ENCODE measurements around the gene CLCN1. TPM values are rescaled to one million over a fixed set of nuclear protein-coding genes. Genes with fewer than 3 reads are reported as not detected.

CLCN1 gene
- total RNA-seq, 1 donor from 2014 or later = 0.68 TPM

- ATAC-seq = no peak
Observed at GRCh38 chr7:143368387-143368786, 52.5 kb downstream of the CLCN1 start.

DNA sequence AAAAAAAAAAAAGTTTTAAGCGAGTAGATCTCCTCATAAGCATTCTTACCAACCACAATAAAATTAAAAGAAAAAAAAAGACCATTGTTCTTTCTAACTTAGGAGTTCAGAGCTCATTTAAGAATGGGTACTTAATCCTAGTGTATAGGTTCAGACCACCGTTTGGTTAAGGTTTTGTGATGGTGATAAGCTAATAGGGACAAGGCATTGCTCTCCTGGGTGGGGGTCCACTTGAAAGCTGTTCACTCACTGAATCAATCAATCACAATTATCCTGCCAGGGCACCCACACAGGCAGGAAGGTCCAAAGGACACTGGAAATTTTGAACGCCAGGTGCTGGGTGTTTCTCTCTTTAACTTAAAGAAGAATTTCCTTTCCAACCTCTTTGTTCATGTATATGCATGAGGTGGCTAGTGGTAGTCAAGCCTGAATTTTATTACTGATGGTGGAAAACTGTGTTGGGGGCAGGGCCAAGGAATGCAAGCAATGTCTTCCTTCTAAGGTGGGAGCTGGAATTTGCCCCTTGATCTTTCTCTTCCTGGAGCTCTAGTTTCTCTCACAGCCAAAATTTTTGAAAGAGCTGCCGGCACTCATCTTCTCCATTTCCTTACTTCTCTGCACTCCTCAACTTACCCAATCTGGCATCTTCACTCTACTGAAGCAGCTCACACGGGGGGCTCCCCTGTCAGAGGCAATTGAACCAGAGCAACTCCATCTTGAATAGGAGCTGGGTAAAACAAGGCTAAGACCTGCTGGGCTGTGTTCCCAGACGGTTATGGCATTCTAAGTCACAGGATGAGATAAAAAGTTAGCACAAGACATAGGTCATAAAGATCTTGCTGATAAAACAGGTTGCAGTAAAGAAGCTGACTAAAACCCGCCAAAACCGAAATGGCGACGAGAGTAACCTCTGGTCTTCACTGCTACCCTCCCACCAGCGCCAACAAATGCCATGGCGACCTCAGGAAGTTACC, 54.1 kb downstream of the CLCN1 start:
- ATAC-seq = no peak

- peak; percentile 90 for ATAC-seq
Observed at GRCh38 chr7:143372070-143372469, 56.2 kb downstream of the CLCN1 start.

DNA sequence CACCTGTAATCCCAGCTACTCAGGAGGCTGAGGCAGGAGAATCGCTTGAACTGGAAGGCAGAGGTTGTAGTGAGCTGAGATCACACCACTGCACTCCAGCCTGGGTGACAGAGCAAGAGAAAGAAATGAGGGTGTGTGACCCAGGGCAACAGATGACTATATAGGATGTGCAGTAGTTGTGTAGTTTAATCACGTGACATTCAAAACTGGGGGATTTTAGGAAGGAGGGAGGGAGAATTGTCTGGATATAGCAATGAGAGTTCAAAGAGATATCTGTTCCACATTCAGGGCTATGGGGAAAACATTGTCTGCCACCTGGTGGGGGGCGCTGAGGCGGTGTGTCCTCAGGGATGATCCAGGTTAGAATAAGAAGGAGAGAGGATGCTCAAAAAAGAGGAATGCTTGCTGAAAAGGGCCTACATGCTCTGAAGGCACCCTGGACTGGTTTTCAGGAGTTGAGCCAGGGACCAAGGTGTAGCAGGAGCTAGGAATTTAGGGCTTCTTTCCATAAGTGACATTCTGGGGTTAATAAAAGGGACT, 57.4 kb downstream of the CLCN1 start:
- ATAC-seq = no peak

DNA sequence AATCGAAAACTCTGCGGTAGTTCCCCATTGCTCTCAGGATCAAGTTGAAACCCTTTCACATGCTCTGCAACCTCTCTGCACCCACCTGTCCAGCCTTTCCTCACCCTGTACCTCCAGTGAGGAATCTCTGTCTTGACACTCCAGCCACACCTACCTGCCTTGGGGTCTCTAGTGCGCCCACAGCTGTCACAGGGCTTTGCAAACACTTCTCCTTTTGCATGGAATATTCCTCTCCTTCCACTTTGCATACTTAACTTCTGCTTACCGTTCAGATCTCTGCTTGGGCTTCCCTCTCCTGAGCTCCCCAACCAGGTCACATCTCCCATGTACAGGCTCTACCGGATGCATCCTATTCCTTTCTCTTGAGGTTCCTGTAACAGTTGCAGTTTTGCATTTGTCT, 58.6 kb downstream of the CLCN1 start:
- ATAC-seq = no peak

- ATAC-seq = peak; percentile 10
Observed at GRCh38 chr7:143375298-143376034, 59.6 kb downstream of the CLCN1 start.

GRCh38 chr7:143376396-143376795, 60.5 kb downstream of the CLCN1 start:
- ATAC-seq = no peak

DNA sequence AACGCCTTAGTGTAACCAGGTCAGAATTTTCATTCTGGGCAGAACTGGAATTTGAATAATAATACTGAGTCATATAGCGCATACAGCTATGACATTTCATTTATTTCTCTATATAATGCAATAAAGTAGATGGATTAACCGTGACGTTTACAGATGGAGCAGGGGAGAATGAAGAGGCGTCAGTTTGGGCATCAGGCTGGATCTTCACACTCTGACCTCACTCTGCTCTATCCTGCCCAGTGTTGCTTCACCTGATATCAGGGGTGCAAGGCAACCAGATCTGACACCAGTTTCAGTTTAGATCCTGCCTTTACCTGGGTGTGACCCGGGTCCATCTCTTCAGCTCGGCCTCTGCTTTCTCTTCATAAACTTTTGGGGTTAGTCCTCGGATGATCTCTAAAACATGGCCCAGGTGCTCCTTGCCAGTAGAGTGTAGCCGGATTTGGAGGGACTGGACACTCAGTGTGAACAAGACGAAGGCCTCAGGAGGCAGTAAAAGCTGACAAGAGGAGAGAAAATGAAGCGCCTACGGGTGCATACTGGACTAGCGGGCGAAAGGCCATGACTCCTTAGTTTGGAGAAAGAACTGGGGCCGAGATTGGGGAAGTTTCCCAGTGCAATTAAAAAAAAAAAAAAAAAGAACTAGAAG, 63.8 kb downstream of the CLCN1 start:
- ATAC-seq = peak; percentile 14

DNA sequence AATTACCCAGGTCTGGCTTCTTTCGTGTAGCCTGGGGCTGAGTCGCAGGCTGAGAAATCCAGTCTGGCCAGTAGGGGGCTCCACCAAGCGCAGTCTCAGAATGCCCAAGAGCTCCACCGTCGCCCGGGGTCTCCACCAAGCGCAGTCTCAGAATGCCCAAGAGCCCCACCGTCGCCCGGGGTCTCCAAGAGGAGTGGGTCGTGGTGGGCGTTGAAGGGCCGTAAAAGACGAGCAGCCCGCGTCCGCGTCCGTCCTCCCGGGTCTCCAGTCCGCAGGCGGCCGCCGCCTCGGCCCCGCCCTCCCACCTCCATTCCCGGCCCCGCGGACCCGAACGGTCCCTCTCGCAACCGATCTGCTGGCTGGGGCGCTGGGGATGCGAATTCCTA, 64.3 kb downstream of the CLCN1 start:
- ATAC-seq = peak; percentile 73

DNA sequence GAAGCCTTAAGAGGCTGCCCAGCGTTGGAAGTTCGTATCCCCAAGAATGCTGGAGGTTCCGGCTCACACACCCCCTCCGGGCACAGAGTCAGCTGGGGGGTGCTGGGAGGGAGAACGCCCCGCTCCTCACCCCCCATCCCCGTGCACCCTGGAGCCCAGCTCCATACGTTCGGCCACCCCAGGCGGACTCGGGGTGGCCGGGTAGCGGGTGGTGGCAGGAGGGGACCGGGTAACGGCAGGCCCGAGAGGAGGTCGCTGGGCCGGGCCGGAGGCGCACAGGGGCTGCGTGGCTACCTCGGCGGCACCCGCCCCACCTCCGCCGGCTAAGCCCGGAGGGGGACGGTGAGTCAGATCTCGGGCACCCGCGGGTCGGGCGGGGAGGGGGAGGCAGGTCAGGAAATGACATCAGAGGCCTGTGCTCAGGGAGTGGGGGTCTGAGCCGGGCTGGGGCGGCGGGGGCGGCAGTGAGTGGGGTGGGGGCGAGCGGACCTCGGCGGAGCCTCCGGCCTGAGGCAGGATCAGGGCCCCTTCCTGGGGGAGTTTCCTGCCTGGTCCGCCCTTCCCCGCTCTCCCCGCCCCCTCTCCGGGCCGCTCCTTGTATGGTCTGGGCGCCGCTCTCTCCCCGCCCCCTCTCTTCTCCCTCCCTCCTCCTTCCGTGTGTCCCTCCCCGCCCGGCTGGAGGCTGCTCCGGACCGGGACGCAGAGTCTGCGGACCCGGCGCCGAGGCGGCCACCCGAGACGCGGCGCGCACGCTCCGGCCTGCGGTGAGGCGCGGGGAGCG, 64.9 kb downstream of the CLCN1 start, which contains the start of gene ZYX:
Gene ZYX (plus strand): TSS at position 700 of the 781 bp plus-strand sequence. CDS start 227 bp downstream, outside the sequence.
- peak; percentile 90 for ATAC-seq

DNA sequence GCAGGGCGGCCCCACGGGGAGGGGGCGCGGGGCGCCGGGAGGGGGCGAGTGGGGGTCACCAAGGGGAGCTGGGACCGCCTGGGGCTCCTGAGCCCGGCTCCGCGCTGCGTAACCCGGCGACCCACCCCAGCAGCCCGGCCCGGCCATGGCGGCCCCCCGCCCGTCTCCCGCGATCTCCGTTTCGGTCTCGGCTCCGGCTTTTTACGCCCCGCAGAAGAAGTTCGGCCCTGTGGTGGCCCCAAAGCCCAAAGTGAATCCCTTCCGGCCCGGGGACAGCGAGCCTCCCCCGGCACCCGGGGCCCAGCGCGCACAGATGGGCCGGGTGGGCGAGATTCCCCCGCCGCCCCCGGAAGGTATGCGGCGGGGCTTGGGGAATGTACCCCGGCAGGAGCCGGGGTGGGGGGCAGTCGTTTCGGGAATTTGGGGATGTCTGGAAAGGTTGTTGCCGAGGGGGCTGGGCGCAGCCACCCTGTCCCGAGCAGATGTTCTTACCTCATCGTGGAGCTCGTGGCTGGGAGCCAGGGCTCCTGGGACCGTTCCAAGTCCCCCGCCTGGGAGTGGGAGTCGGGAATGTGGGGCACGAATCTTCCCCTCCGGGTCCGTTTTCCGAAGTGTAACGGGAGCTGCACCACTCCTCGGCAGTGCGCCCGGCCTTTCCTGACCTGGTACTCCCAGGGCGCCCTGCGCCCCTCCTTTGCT, 65.7 kb downstream of the CLCN1 start:
- no peak for ATAC-seq

DNA sequence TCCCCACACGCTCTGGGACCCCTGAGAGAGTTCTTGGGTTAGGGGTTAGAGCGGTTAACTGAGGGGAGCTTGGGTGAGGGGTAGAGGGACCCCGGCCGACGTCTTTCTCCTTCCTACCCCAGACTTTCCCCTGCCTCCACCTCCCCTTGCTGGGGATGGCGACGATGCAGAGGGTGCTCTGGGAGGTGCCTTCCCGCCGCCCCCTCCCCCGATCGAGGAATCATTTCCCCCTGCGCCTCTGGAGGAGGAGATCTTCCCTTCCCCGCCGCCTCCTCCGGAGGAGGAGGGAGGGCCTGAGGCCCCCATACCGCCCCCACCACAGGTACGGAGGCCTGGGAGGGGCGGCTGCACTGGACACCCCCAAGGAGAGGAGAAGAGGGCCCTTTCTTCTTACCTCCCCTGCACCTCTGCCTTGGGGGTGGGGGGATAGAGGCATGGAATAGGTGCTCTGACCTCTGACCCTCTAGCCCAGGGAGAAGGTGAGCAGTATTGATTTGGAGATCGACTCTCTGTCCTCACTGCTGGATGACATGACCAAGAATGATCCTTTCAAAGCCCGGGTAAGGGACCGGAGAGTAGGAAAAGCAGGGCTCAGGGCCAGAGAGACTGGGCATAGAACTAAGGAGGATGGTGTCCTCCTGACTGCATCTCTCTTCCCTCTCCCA, 66.3 kb downstream of the CLCN1 start:
- ATAC-seq = no peak

GRCh38 chr7:143382791-143383641, 67.1 kb downstream of the CLCN1 start:
- no peak for ATAC-seq

GRCh38 chr7:143383642-143383957, 67.7 kb downstream of the CLCN1 start:
- ATAC-seq = no peak

- ATAC-seq = no peak
Observed at GRCh38 chr7:143384148-143384547, 68.2 kb downstream of the CLCN1 start.

DNA sequence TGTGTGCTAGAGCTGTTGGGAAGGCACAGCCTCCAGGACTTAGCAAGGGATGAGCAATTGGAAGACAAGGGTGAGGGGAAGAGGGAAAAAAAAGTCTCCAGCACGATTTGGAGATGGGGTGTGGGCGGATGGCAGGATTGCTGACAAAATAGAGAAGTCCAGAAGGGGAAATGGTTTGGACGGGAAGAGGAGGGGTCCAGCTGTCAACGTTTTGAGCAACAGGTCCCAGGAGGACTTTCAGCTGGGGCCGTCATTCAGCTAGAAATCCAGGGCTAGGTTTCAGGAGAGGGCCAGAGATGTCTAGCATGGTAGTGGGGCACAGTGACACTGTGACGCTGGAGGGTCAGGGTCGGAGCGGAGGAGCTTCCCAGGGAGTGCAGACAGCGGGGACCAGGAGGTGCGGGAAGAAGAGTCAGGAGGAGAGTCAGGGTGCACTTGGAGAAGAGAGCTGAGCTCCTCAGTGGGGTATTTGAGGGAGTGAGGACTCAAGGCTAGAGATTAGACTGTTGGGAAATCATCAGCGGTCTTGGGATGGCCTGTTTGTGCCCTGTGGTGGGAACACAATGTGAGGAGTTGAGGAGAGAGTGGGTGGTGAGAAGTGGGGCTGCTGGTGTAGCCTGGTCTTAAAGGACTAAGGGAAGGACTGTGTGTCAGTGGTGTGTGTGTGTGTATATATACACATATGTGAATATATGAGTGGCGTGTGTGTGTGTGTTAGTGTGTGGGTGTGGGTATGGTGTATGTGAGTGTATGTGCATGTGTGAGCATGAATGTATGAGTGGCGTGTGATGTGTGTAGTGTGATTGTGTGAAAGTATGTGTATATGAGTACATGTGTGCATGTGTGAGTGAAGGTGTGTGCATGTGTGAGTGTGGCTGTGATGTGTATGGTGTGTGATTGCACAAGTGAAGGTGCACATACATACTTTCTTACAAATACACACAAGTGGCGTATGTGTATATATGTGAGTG, 69.0 kb downstream of the CLCN1 start:
- ATAC-seq = no peak

- no peak for ATAC-seq
Observed at GRCh38 chr7:143385891-143386781, 70.2 kb downstream of the CLCN1 start.
